RWPE2 (cell line): ENCODE measurements around the gene IL10RB.

ENCODE experiments used
- ATAC-seq: fragments of 200-7000 bp; cut with Tn5 transposase; 3 replicates; pipeline ENCODE4 v1.9.1; 2021; ENCODE audit warnings: low read depth
- DNase-seq: peaks from one replicate; pipeline ENCODE4 v3.0.0-alpha.2; 2020; ENCODE audit warnings: low spot score
- H3K27ac ChIP-seq: fragments of 450-650 bp; 2 replicates; pipeline ENCODE4 v1.5.1; 2017; ENCODE audit warnings: mild to moderate bottlenecking; ENCODE audit not compliant: poor library complexity, severe bottlenecking
- H3K27me3 ChIP-seq: fragments of 250-450 bp; sonication (Bioruptor Pico); 2 replicates; pipeline ENCODE4 v1.5.1; 2021; ENCODE audit warnings: mild to moderate bottlenecking, moderate library complexity; ENCODE audit not compliant: insufficient read depth, poor library complexity, severe bottlenecking
- H3K36me3 ChIP-seq: fragments of 250-450 bp; sonication (Bioruptor Pico); 2 replicates; pipeline ENCODE4 v1.5.1; 2020; ENCODE audit warnings: low read depth, mild to moderate bottlenecking, moderate library complexity
- H3K4me1 ChIP-seq: fragments of 250-450 bp; sonication (Bioruptor Pico); 2 replicates; pipeline ENCODE4 v1.5.1; 2021; ENCODE audit warnings: mild to moderate bottlenecking, moderate library complexity; ENCODE audit not compliant: insufficient read depth, poor library complexity, severe bottlenecking
- H3K4me3 ChIP-seq: fragments of 250-450 bp; sonication (Bioruptor Pico); 2 replicates; pipeline ENCODE4 v1.5.1; 2021; ENCODE audit warnings: mild to moderate bottlenecking, moderate library complexity; ENCODE audit not compliant: severe bottlenecking
- H3K9me3 ChIP-seq: fragments of 250-450 bp; sonication (Bioruptor Pico); 2 replicates; pipeline ENCODE4 v1.5.1; 2021; ENCODE audit warnings: mild to moderate bottlenecking, moderate library complexity; ENCODE audit not compliant: severe bottlenecking
- TF ChIP-seq, protein P1 (sequence below): fragments of 450-650 bp; IDR thresholded peaks from one replicate; pipeline ENCODE4 v1.5.1; 2017; ENCODE audit warnings: mild to moderate bottlenecking, moderate library complexity; ENCODE audit not compliant: poor library complexity, severe bottlenecking

Gene IL10RB

DNA sequence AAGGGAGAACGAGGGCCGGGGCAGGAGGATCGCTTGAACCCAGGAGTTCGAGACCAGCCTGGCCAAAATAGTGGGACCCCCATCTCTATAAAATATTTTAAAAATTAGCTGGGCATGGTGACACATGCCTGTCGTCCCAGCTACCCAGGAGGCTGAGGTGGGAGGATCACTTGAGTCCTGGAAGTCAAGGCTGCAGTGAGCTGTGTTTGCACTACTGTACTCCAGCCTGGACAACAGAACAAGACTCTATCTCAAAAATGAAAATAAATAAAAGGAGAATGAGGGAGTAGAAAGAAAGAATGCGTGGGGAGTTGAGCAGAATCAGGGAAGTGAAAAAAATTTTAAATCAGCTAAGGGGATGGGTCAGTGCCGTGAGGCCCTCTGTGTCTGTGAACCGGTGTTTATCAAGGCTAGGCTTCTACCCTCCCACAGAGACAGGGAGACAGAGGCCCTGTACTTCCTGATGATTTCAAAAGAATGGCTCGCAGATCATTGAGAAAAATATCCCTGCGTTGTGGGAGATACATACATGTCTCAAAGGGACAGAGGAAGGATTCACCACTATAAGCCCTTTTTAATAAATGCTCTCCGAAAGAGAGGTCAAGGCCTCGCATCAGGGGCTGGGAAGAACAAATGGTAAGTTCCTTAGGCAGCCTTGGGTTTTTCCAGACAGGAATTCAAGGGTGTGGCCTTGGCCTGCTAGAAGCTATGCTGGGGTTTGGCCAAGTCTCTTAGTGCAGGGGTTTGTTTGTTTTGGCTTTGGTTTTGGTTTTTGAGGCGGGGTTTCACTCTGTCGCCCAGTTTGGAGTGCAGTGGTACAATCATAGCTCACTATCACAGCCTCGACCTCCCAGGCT is 20.7 kb downstream of the IL10RB start:
- DNase-seq (no peak), ATAC-seq (peak; percentile 75)
- TF ChIP-seq, protein P1, sequence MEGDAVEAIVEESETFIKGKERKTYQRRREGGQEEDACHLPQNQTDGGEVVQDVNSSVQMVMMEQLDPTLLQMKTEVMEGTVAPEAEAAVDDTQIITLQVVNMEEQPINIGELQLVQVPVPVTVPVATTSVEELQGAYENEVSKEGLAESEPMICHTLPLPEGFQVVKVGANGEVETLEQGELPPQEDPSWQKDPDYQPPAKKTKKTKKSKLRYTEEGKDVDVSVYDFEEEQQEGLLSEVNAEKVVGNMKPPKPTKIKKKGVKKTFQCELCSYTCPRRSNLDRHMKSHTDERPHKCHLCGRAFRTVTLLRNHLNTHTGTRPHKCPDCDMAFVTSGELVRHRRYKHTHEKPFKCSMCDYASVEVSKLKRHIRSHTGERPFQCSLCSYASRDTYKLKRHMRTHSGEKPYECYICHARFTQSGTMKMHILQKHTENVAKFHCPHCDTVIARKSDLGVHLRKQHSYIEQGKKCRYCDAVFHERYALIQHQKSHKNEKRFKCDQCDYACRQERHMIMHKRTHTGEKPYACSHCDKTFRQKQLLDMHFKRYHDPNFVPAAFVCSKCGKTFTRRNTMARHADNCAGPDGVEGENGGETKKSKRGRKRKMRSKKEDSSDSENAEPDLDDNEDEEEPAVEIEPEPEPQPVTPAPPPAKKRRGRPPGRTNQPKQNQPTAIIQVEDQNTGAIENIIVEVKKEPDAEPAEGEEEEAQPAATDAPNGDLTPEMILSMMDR = no peak
- H3K36me3 ChIP-seq = no peaks in the 10 kb centered on the region
- no peak overlapping the region for H3K4me3 ChIP-seq
- H3K27me3 ChIP-seq = no peaks in the 10 kb centered on the region
- H3K9me3 ChIP-seq = no peaks in the 10 kb centered on the region
- H3K27ac ChIP-seq = peak overlapping the region; percentile 24
- peaks cover 10% of the 10 kb centered on the region for H3K4me1 ChIP-seq

DNA sequence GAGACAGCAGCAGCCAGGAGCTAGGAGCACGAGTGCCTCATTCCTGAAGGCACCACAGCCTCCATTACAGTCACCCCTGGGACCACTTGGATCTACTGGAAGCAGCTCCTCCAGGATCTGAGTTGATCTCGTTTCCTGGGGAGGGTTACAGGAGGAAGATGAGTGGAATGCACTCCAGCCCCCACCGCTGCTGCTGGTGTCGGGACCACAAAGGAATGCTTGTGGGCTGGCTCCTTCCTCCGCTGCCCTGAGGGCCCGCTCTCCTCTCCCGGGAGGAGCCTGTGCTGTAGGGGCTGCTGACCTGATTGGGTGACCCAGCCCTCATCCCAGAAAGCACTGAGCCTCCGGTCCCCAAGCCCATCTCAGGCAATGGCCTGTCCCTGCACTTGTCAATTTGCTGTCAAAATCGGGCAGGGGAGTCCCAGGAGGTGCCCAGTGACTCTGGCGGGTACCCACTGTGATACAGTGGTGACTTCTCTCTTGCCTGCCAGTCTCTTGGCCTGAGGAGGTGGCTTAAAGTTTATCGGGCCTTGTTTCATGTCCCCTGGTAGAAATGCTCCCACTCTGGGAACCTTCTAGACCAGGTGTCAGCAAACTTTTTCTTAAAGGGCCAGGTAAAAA is 23.1 kb downstream of the IL10RB start:
- H3K4me3 ChIP-seq = no peak overlapping the region
- TF ChIP-seq, protein P1 = no peak
- no peaks in the 10 kb centered on the region for H3K36me3 ChIP-seq

DNA sequence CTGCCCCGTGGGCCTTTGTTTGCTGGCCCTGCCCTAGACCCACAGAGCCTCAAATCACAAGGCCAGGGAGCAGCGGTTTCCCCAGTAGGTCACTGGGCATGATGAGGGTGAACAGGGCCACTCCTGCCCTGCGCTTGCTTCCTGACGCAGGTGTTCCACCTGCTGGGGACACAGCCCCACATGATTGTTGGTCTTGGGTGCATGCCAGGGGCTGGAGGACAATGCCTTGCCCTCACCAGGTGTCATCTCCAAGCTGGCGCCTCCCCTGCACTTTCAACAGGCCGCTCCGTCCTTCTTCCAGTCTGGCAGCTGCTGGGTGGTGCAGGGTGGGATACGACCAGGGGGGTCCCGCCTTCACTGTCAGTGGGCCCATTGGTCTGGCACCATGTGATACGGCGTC is 24.3 kb downstream of the IL10RB start:
- H3K36me3 ChIP-seq = no peaks in the 10 kb centered on the region
- no peaks in the 10 kb centered on the region for H3K27me3 ChIP-seq
- no peak for DNase-seq
- H3K4me3 ChIP-seq = no peak overlapping the region
- H3K27ac ChIP-seq = no peak overlapping the region
- H3K4me1 ChIP-seq = peaks cover 10% of the 10 kb centered on the region
- no peaks in the 10 kb centered on the region for H3K9me3 ChIP-seq
- ATAC-seq = no peak
- TF ChIP-seq, protein P1 = no peak

More for the DNA sequence above, 23.1 kb downstream of the IL10RB start:
- Histone ChIP-seq H3K9me3 (no peaks in the 10 kb centered on the region), H3K27ac (no peak overlapping the region), H3K4me1 (peaks cover 10% of the 10 kb centered on the region), H3K27me3 (no peaks in the 10 kb centered on the region)
- DNase-seq (no peak), ATAC-seq (no peak)

DNA sequence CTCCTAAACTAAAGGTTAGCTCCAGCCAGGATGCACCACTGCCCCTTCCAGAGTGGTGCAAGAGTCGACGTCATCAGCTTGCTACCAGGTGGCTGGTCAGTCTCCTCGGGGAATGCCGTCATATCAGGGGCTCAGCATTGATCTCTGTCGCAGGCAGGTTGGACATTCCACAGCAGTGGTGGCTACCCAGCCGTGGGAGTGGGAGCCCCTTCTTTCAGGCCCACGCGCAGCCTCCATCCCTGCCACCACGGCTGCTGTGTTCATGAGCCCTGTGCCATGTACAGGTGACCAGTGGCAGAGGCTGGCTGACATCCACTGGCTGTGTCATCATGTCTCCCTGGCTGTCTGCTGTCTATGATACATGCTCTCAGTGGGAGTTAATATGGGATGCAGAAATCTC is 25.5 kb downstream of the IL10RB start:
- H3K36me3 ChIP-seq = no peaks in the 10 kb centered on the region
- H3K9me3 ChIP-seq = no peaks in the 10 kb centered on the region
- no peaks in the 10 kb centered on the region for H3K27me3 ChIP-seq
- DNase-seq (no peak), ATAC-seq (no peak)
- H3K4me3 ChIP-seq = no peak overlapping the region
- TF ChIP-seq, protein P1 = no peak
- peaks cover 7% of the 10 kb centered on the region for H3K4me1 ChIP-seq
- no peak overlapping the region for H3K27ac ChIP-seq

DNA sequence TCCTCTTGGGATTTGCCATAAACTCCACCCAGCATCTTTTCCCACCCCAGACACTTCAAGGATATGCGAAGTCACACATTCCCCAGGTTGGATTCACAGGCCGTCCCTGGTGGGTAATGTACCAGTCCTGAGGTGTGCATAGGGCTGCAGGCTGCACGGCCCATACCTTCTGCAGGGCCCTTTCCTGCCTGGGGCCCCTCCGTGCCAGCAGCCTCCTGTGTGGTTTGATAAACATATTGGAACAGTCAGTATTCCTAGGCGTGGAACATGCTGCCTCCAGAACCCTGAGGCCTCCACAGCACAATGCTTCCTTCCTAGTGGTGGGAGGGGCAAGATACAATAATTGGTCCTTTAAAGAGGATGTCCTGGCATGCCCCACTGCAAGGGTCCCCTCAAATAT is 26.6 kb downstream of the IL10RB start:
- DNase-seq = no peak
- no peaks in the 10 kb centered on the region for H3K36me3 ChIP-seq
- H3K9me3 ChIP-seq = no peaks in the 10 kb centered on the region
- TF ChIP-seq, protein P1 = no peak
- no peak for ATAC-seq
- no peak overlapping the region for H3K4me3 ChIP-seq
- no peaks in the 10 kb centered on the region for H3K4me1 ChIP-seq
- H3K27me3 ChIP-seq = no peaks in the 10 kb centered on the region
- no peak overlapping the region for H3K27ac ChIP-seq
